ENCODE results near the gene ST7.

DNA sequence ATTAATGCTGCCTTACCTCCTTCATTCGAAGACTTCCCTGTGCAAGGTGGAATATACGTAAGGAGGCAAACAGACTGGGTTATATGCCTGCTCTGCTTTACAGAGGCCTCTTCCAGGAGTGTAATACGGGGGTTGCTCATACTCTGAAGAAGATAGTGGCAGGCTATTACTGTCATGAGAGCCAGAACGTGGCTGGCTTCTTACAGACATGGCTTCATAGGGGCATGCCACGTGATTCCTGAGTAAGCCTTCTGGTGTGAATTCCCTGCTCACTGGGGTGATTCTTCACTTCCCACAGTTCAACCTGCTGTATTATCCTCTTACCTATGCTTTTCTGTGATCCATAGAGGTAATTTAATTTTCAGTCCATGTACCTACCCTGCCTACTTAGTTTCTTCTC is 141.8 kb downstream of the ST7 start:
- TF ChIP-seq EP300 (IDR thresholded peaks at IDR 0.05) (no peak), CEBPB (IDR thresholded peaks at IDR 0.05) (no peak), NR3C1 (IDR thresholded peaks at IDR 0.05) (no peak), CHD4 (IDR thresholded peaks at IDR 0.05; ENCODE audit: borderline replicate concordance) (no peak), MYC (IDR thresholded peaks at IDR 0.05; ENCODE audit: borderline replicate concordance, low read length) (no peak), JUN (IDR thresholded peaks at IDR 0.05) (no peak), RNF2 (IDR thresholded peaks at IDR 0.05; ENCODE audit: borderline replicate concordance, low read depth) (no peak)
- TF ChIP-seq, protein P1, sequence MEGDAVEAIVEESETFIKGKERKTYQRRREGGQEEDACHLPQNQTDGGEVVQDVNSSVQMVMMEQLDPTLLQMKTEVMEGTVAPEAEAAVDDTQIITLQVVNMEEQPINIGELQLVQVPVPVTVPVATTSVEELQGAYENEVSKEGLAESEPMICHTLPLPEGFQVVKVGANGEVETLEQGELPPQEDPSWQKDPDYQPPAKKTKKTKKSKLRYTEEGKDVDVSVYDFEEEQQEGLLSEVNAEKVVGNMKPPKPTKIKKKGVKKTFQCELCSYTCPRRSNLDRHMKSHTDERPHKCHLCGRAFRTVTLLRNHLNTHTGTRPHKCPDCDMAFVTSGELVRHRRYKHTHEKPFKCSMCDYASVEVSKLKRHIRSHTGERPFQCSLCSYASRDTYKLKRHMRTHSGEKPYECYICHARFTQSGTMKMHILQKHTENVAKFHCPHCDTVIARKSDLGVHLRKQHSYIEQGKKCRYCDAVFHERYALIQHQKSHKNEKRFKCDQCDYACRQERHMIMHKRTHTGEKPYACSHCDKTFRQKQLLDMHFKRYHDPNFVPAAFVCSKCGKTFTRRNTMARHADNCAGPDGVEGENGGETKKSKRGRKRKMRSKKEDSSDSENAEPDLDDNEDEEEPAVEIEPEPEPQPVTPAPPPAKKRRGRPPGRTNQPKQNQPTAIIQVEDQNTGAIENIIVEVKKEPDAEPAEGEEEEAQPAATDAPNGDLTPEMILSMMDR (IDR thresholded peaks at IDR 0.05) = no peak
